GM12878 (cell line): Measurements from ENCODE around the gene AEBP2. TPM values are rescaled to one million over a fixed set of nuclear protein-coding genes. Genes with fewer than 3 reads are reported as not detected.

Source experiments
- ATAC-seq: fragments of 200-7000 bp; cut with Tn5 transposase; 3 replicates; pipeline ENCODE4 v1.9.1; 2020; ENCODE audit warnings: mild to moderate bottlenecking, moderate library complexity
- BruUV-seq: library from RNA; stranded (reverse); fragments of 400-500 nt; replicated peaks from 2 replicates; lab custom pipeline; 2021; lab: Mats Ljungman, UMichigan
- CTCF ChIA-PET: fragments of 300-600 bp; sonication (Branson Sonifier 250); formaldehyde crosslinking; extraction: SDS; loops from one replicate; lab custom pipeline; 2021; ENCODE audit warnings: inconsistent platforms; lab: Yijun Ruan, JAX
- POLR2A ChIA-PET: fragments of 350-600 bp; formaldehyde crosslinking; extraction: SDS; loops from one replicate; lab custom pipeline; 2021; ENCODE audit warnings: inconsistent platforms; lab: Charles Lee
- RAD21 ChIA-PET: fragments of 300-600 bp; sonication (Branson Sonifier 250); formaldehyde crosslinking; loops from one replicate; lab custom pipeline; 2023; ENCODE audit warnings: antibody characterized with exemption; ENCODE audit not compliant: unreplicated experiment; lab: Charles Lee
- SMC1A ChIA-PET: fragments of 300-600 bp; sonication (Branson Sonifier 250); formaldehyde crosslinking; loops from one replicate; lab custom pipeline; 2023; ENCODE audit not compliant: unreplicated experiment, uncharacterized antibody; lab: Charles Lee
- DNase-seq: peaks from one replicate; pipeline ENCODE4 v3.0.0-alpha.2; 2011; ENCODE audit warnings: low read depth, low spot score
- FAIRE-seq: peaks from 3 replicates; lab custom pipeline; 2011; peaks lifted over from hg19 to GRCh38; lab: Jason Lieb, UNC
- H2AFZ ChIP-seq: 2 replicates; pipeline ENCODE4 v1.6.0; 2011; ENCODE audit warnings: low read depth, low read length, control low read depth; ENCODE audit not compliant: control insufficient read depth
- H3K27ac ChIP-seq: 2 replicates; pipeline ENCODE4 v1.5.1; 2011; ENCODE audit warnings: control low read depth; ENCODE audit not compliant: control insufficient read depth, insufficient read depth
- H3K27me3 ChIP-seq, 2 experiments: replicated peaks in 1 of 2; 2 replicates each; pipeline versions ENCODE4 v1.6.0 to v1.6.1; 2011; ENCODE audit warnings: low read length in 1 of 2; ENCODE audit not compliant: control insufficient read depth in 2 of 2, insufficient read depth in 2 of 2
- H3K36me3 ChIP-seq, 2 experiments: 2 replicates each; pipeline ENCODE4 v1.5.1; 2011; ENCODE audit warnings: low read length in 1 of 2; ENCODE audit not compliant: control insufficient read depth in 2 of 2, insufficient read depth in 2 of 2
- H3K4me1 ChIP-seq: 2 replicates; pipeline ENCODE4 v1.6.1; 2011; ENCODE audit warnings: mild to moderate bottlenecking, low read length, moderate library complexity, mixed read lengths; ENCODE audit not compliant: control insufficient read depth, insufficient read depth
- H3K4me2 ChIP-seq: 2 replicates; pipeline ENCODE4 v1.6.0; 2011; ENCODE audit warnings: control low read depth; ENCODE audit not compliant: control insufficient read depth, insufficient read depth
- H3K4me3 ChIP-seq: fragments of 200-600 bp; sonication (generic); 2 replicates; pipeline ENCODE4 v1.5.1; 2016
- H3K79me2 ChIP-seq: 2 replicates; pipeline ENCODE4 v1.6.0; 2011; ENCODE audit warnings: low read length; ENCODE audit not compliant: control insufficient read depth, insufficient read depth
- H3K9ac ChIP-seq: 2 replicates; pipeline ENCODE4 v1.8.0; 2011; ENCODE audit warnings: low read length, control low read depth, mixed read lengths; ENCODE audit not compliant: control insufficient read depth, insufficient read depth
- H3K9me3 ChIP-seq: replicated peaks from 3 replicates; pipeline ENCODE4 v1.5.1; 2011; ENCODE audit warnings: mild to moderate bottlenecking, low read length; ENCODE audit not compliant: control insufficient read depth, insufficient read depth
- H4K20me1 ChIP-seq: 2 replicates; pipeline ENCODE4 v1.6.0; 2011; ENCODE audit not compliant: control insufficient read depth, insufficient read depth
- BRCA1 ChIP-seq: IDR thresholded peaks from 2 replicates; pipeline ENCODE4 v1.6.1; 2011; ENCODE audit warnings: low read depth, low read length, improper control_type of control experiment
- CEBPB ChIP-seq, 2 experiments: fragments of 150-350 bp in 1 of 2; IDR thresholded peaks; 2 replicates each; pipeline ENCODE4 v1.6.1; 2012 to 2014; ENCODE audit warnings: low read depth in 2 of 2, low read length in 2 of 2, borderline replicate concordance in 1 of 2, inconsistent platforms in 1 of 2
- EED ChIP-seq: sonication (generic); IDR thresholded peaks from 2 replicates; pipeline ENCODE4 v1.6.1; 2016; ENCODE audit warnings: antibody characterized with exemption, low read depth
- HCFC1 ChIP-seq: fragments of 150-350 bp; IDR thresholded peaks from 2 replicates; pipeline ENCODE4 v1.6.1; 2014; ENCODE audit warnings: low read length
- HDAC2 ChIP-seq: fragments of 200-600 bp; sonication (generic); IDR thresholded peaks from 2 replicates; pipeline ENCODE4 v1.6.1; 2017
- SMAD1 ChIP-seq: fragments of 450-650 bp; IDR thresholded peaks from 2 replicates; pipeline ENCODE4 v1.6.1; 2018; ENCODE audit warnings: mild to moderate bottlenecking, low read depth; ENCODE audit not compliant: partially characterized antibody
- SRF ChIP-seq, 2 experiments: IDR thresholded peaks; 2 replicates each; pipeline ENCODE4 v1.6.1; 2011; ENCODE audit warnings: low read depth in 2 of 2, low read length in 2 of 2, mild to moderate bottlenecking in 1 of 2, moderate library complexity in 1 of 2
- SUPT20H ChIP-seq: IDR thresholded peaks from 2 replicates; pipeline ENCODE4 v1.6.1; 2011; ENCODE audit warnings: low read depth, mild to moderate bottlenecking, low read length, moderate library complexity, borderline replicate concordance; ENCODE audit not compliant: control insufficient read depth
- WGBS: methylation state at CpG from one replicate; pipeline ENCODE4 v1.1.6; 2016; ENCODE audit warnings: low lambda C conversion rate; ENCODE audit not compliant: insufficient replicate concordance, insufficient coverage; ENCODE audit errors: missing lambda C conversion rate; 5-methylcytosine and 5-hydroxymethylcytosine counted together
- in situ Hi-C: fragments of 300-500 bp; cut with MboI; formaldehyde crosslinking; loops from 9 replicates; pipeline ENCODE4 v1.14.3; 2018; ENCODE audit warnings: mixed read lengths
- intact Hi-C: fragments of 100-400 bp; cut with micrococcal nuclease; formaldehyde crosslinking; loops from one replicate; pipeline ENCODE4 v1.14.2; 2022; ENCODE audit not compliant: unreplicated experiment
- polyA plus RNA-seq, 11 experiments: library from polyadenylated mRNA; depleted of rRNA in 4 of 11; unstranded in 6 of 11; stranded (reverse) in 5 of 11; fragments of >200 nt; fragmentation: Nextera tagmentation in 4 of 11; fragmentation: Illumina TruSeq in 1 of 11; extraction: Ambion mirVana in 4 of 11; extraction: Trizol in 1 of 11; gene quantifications; 1 replicate in 1 of 11; 2 replicates in 10 of 11; pipeline versions ENCODE4 v1.2.1 to v1.2.3, GENCODE V29; 2011 to 2016; ENCODE audit warnings: inconsistent platforms in 2 of 11, missing spikeins in 2 of 11, low read depth in 1 of 11
- total RNA-seq, 4 experiments: library from RNA; depleted of rRNA in 3 of 4; stranded (reverse); fragments of >200 nt in 3 of 4; fragmentation: Illumina TruSeq in 1 of 4; extraction: Trizol in 1 of 4; gene quantifications; 2 replicates each; pipeline versions ENCODE4 v1.2.1 to v1.2.3, GENCODE V29; 2013 to 2021
- TF ChIP-seq, protein P1 (sequence below): fragments of 450-650 bp; IDR thresholded peaks from 2 replicates; pipeline ENCODE4 v1.6.1; 2017; ENCODE audit warnings: mild to moderate bottlenecking, low read depth, inconsistent platforms; ENCODE audit not compliant: poor library complexity, severe bottlenecking
- TF ChIP-seq, protein P2 (sequence below): fragments of 450-650 bp; IDR thresholded peaks from 2 replicates; pipeline ENCODE4 v1.6.1; 2018; ENCODE audit warnings: borderline replicate concordance, mild to moderate bottlenecking; ENCODE audit not compliant: partially characterized antibody

The AEBP2 gene
- total and polyA plus RNA-seq, 10 of the 15 experiments (the other 5 are each of a cell fraction or from before 2014, with no cell fraction given) = 17.6 to 126 (median 44.8) TPM

DNA sequence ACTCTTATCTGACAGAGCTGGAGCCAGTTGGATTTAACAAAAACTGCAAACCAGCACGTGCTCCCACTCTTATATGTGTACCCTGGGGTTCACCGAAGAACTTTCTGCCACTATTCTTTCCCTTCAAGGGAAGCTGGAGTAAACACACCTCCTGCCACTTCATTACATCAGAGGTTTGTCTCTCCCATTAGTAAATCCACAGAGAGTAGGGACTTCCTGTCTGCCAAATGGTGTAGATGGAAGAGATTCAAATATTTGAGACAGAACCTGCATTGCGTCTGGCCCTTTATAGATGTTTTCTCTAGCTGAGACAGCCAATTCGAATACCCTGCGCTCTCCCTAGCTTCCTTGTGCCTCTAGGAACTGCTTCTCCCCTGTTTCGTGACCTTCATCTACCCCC lies 29.1 kb upstream of the AEBP2 start:
- 51% methylated on average over 6 of the region's 6 CpGs for WGBS

DNA sequence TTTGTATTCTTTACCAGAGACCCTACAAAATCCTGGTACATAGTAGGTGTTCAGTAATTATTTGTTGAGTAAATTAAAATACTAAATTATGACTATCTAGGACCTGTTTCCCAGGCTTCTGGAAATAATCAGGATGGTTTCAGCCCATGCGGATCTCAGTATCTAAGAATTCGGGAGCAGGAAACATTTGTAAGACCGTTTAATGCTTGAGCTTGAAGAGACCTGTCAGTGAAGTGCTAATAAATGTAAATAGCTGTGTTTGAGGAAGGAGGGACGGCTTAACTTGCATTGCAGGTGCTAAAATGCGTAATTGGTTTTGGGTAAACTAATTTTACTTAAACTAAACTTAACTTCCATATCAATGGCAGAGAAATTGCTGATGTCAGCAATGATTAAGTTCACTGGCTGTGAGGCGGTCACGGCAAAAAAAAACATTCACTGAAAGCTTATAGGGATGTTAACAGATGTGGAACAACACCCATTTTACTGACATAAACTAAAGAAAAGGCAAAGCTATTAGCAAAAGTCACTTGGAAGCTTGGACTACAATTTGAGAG lies 28.6 kb upstream of the AEBP2 start:
- 50% methylated on average over 7 of the region's 7 CpGs for WGBS
- ATAC-seq = no peak
- POLR2A ChIA-PET = no interaction called here
- no TSS peak for BruUV-seq
- no peak overlapping the region for H3K4me2 ChIP-seq
- no peaks in the 10 kb centered on the region for H4K20me1 ChIP-seq
- no peak for DNase-seq
- intact Hi-C loops = no loop called here
- no peaks in the 10 kb centered on the region for H3K4me1 ChIP-seq
- H3K36me3 ChIP-seq = no peaks in the 10 kb centered on the region
- no peak for FAIRE-seq
- H3K9ac ChIP-seq = no peak overlapping the region
- in situ Hi-C loops = no loop called here
- no peaks in the 10 kb centered on the region for H3K79me2 ChIP-seq
- CTCF ChIA-PET = interaction anchor here (0.6 kb wide), 1 partner anchor 116 kb away, joined by 3 read pairs; no protein-coding TSS in a partner anchor
- SMC1A ChIA-PET = interaction anchor here (0.9 to 1.5 kb wide), 5 partner anchors 9 to 77 kb away, joined by 3 to 4 read pairs (median 3); no protein-coding TSS in a partner anchor
- RAD21 ChIA-PET = no interaction called here
- H3K27ac ChIP-seq = no peak overlapping the region
- no peaks in the 10 kb centered on the region for H3K27me3 ChIP-seq
- no peak overlapping the region for H2AFZ ChIP-seq
- no peaks in the 10 kb centered on the region for H3K9me3 ChIP-seq
- H3K4me3 ChIP-seq = no peak overlapping the region
- TF ChIP-seq, protein P1, sequence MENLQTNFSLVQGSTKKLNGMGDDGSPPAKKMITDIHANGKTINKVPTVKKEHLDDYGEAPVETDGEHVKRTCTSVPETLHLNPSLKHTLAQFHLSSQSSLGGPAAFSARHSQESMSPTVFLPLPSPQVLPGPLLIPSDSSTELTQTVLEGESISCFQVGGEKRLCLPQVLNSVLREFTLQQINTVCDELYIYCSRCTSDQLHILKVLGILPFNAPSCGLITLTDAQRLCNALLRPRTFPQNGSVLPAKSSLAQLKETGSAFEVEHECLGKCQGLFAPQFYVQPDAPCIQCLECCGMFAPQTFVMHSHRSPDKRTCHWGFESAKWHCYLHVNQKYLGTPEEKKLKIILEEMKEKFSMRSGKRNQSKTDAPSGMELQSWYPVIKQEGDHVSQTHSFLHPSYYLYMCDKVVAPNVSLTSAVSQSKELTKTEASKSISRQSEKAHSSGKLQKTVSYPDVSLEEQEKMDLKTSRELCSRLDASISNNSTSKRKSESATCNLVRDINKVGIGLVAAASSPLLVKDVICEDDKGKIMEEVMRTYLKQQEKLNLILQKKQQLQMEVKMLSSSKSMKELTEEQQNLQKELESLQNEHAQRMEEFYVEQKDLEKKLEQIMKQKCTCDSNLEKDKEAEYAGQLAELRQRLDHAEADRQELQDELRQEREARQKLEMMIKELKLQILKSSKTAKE = no peak
- TF ChIP-seq, protein P2, sequence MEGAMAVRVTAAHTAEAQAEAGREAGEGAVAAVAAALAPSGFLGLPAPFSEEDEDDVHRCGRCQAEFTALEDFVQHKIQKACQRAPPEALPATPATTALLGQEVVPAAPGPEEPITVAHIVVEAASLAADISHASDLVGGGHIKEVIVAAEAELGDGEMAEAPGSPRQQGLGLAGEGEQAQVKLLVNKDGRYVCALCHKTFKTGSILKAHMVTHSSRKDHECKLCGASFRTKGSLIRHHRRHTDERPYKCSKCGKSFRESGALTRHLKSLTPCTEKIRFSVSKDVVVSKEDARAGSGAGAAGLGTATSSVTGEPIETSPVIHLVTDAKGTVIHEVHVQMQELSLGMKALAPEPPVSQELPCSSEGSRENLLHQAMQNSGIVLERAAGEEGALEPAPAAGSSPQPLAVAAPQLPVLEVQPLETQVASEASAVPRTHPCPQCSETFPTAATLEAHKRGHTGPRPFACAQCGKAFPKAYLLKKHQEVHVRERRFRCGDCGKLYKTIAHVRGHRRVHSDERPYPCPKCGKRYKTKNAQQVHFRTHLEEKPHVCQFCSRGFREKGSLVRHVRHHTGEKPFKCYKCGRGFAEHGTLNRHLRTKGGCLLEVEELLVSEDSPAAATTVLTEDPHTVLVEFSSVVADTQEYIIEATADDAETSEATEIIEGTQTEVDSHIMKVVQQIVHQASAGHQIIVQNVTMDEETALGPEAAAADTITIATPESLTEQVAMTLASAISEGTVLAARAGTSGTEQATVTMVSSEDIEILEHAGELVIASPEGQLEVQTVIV = no peak
- TF ChIP-seq HCFC1 (no peak), EED (no peak), SMAD1 (no peak), CEBPB (IDR thresholded peaks at IDR 0.05; ENCODE audit: borderline replicate concordance in 1 of 2, low read depth in 2 of 2, low read length in 2 of 2) (no peak), SRF (IDR thresholded peaks at IDR 0.05; ENCODE audit: low read depth in 2 of 2, low read length in 2 of 2) (no peak), BRCA1 (no peak)

More for the DNA sequence above, 29.1 kb upstream of the AEBP2 start:
- Histone ChIP-seq H3K27ac (no peak overlapping the region), H3K9ac (no peak overlapping the region), H3K79me2 (no peaks in the 10 kb centered on the region), H4K20me1 (no peaks in the 10 kb centered on the region), H3K4me2 (no peak overlapping the region), H3K36me3 (no peaks in the 10 kb centered on the region), H3K4me3 (no peak overlapping the region), H3K9me3 (no peaks in the 10 kb centered on the region), H3K4me1 (no peaks in the 10 kb centered on the region), H2AFZ (no peak overlapping the region), H3K27me3 (no peaks in the 10 kb centered on the region)
- ChIA-PET POLR2A (no interaction called here), RAD21 (no interaction called here), SMC1A (interaction anchor here (0.6 to 1.5 kb wide), 5 partner anchors 11 to 163 kb away, joined by 3 to 4 read pairs (median 3); no protein-coding TSS in a partner anchor), CTCF (interaction anchor here (0.6 kb wide), 1 partner anchor 115 kb away, joined by 3 read pairs; no protein-coding TSS in a partner anchor)
- in situ Hi-C loops (no loop called here), intact Hi-C loops (no loop called here)
- BruUV-seq = no TSS peak
- ATAC-seq (no peak), DNase-seq (no peak), FAIRE-seq (no peak)
- no peak for TF ChIP-seq HDAC2
- TF ChIP-seq SUPT20H = no peak
